Measurements from ENCODE around the gene ITPR2.

DNA sequence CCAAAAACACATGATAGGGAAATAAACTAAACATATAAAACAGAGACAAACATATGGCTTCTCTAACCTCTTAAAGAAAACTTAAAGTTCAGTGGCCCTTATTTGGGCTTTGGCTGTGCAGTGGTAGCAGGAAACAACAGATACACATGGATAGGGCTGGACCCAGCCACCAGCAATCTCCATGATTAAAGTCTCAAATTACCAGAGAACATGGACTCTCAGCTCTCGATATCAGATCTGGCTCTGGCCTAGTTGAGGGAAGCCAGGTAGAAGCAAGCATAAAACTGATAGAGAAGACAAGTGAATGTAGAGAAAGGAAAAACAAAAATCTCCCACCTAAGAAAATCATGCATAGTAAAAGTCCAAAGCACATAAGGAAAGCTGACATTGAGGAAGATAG lies 164.8 kb downstream of the ITPR2 start:
- TF ChIP-seq, protein P1, sequence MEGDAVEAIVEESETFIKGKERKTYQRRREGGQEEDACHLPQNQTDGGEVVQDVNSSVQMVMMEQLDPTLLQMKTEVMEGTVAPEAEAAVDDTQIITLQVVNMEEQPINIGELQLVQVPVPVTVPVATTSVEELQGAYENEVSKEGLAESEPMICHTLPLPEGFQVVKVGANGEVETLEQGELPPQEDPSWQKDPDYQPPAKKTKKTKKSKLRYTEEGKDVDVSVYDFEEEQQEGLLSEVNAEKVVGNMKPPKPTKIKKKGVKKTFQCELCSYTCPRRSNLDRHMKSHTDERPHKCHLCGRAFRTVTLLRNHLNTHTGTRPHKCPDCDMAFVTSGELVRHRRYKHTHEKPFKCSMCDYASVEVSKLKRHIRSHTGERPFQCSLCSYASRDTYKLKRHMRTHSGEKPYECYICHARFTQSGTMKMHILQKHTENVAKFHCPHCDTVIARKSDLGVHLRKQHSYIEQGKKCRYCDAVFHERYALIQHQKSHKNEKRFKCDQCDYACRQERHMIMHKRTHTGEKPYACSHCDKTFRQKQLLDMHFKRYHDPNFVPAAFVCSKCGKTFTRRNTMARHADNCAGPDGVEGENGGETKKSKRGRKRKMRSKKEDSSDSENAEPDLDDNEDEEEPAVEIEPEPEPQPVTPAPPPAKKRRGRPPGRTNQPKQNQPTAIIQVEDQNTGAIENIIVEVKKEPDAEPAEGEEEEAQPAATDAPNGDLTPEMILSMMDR (conservative IDR thresholded peaks at IDR 0.05), result no peak
- TF ChIP-seq EZH2 (IDR thresholded peaks at IDR 0.05; ENCODE audit: low read depth), result no peak

Measured in PC-9 (cell line).